Glutamatergic neuron (in vitro differentiated cells): ENCODE results near the gene MCM5. TPM values are rescaled to one million over a fixed set of nuclear protein-coding genes. Genes with fewer than 3 reads are reported as not detected.

Source experiments
- DNase-seq: peaks from one replicate; pipeline ENCODE4 v3.0.0; 2022
- H3K27ac Mint-ChIP-seq: one replicate; pipeline ENCODE4 v1.8.0; 2020; ENCODE audit warnings: mild to moderate bottlenecking, mixed read lengths, inconsistent platforms; ENCODE audit not compliant: unreplicated experiment
- H3K27me3 Mint-ChIP-seq: one replicate; pipeline ENCODE4 v1.8.0; 2020; ENCODE audit warnings: mild to moderate bottlenecking, moderate library complexity, mixed read lengths, inconsistent platforms; ENCODE audit not compliant: unreplicated experiment
- H3K36me3 Mint-ChIP-seq: one replicate; pipeline ENCODE4 v1.8.0; 2020; ENCODE audit warnings: mild to moderate bottlenecking, mixed read lengths, inconsistent platforms; ENCODE audit not compliant: unreplicated experiment
- H3K4me1 Mint-ChIP-seq: one replicate; pipeline ENCODE4 v1.8.0; 2020; ENCODE audit warnings: mild to moderate bottlenecking, low read depth, mixed read lengths, inconsistent platforms; ENCODE audit not compliant: unreplicated experiment
- H3K4me3 Mint-ChIP-seq: one replicate; pipeline ENCODE4 v1.8.0; 2020; ENCODE audit warnings: mild to moderate bottlenecking, mixed read lengths, inconsistent platforms; ENCODE audit not compliant: unreplicated experiment
- H3K9me3 Mint-ChIP-seq: one replicate; pipeline ENCODE4 v1.8.0; 2020; ENCODE audit warnings: mild to moderate bottlenecking, moderate library complexity, mixed read lengths, inconsistent platforms; ENCODE audit not compliant: unreplicated experiment
- CTCF ChIP-seq: fragments of 200-600 bp; sonication (generic); IDR thresholded peaks from one replicate; pipeline ENCODE4 v1.5.0; 2021; ENCODE audit not compliant: partially characterized antibody, unreplicated experiment
- total RNA-seq: library from RNA; stranded (reverse); fragmentation: NEBNext Ultra II Directional; extraction: Animal tissue kit (Norgen Biotek cat#: 25700); gene quantifications from one replicate; pipeline ENCODE4 v1.2.1, GENCODE V29; 2021; ENCODE audit not compliant: unreplicated experiment

Gene MCM5
- total RNA-seq, 1 donor from 2014 or later = 28.3 TPM

DNA sequence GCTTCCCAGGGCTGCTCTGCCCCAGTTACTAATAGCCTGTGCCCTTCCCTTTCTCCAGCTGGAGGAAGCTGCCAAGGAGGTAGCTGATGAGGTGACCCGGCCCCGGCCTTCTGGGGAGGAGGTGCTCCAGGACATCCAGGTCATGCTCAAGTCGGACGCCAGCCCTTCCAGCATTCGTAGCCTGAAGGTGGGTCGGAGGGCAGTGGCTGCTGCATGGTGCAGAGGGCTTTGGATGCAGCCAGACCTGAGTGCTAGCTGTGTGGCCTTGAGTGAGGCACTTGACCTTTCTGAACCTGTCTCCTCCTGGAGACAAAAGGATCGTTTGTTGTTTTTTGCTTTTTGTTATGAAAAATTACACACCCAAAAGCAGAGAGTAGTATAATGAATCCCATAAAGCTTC is 3.4 kb downstream of the MCM5 start:
- no peak overlapping the region for H3K27ac Mint-ChIP-seq
- no peak for DNase-seq
- H3K27me3 Mint-ChIP-seq = peaks cover 8% of the 10 kb centered on the region
- peaks cover 4% of the 10 kb centered on the region for H3K36me3 Mint-ChIP-seq
- H3K4me1 Mint-ChIP-seq = no peaks in the 10 kb centered on the region
- peaks cover 3% of the 10 kb centered on the region for H3K9me3 Mint-ChIP-seq
- TF ChIP-seq CTCF = no peak
- no peak overlapping the region for H3K4me3 Mint-ChIP-seq

- H3K27me3 Mint-ChIP-seq = peaks cover 8% of the 10 kb centered on the region
- H3K27ac Mint-ChIP-seq = no peak overlapping the region
- DNase-seq = no peak
- H3K4me3 Mint-ChIP-seq = no peak overlapping the region
- H3K9me3 Mint-ChIP-seq = peaks cover 3% of the 10 kb centered on the region
- TF ChIP-seq CTCF = no peak
- H3K4me1 Mint-ChIP-seq = no peaks in the 10 kb centered on the region
- H3K36me3 Mint-ChIP-seq = peaks cover 4% of the 10 kb centered on the region
Measured at GRCh38 chr22:35404176-35404575, 4.2 kb downstream of the MCM5 start.

DNA sequence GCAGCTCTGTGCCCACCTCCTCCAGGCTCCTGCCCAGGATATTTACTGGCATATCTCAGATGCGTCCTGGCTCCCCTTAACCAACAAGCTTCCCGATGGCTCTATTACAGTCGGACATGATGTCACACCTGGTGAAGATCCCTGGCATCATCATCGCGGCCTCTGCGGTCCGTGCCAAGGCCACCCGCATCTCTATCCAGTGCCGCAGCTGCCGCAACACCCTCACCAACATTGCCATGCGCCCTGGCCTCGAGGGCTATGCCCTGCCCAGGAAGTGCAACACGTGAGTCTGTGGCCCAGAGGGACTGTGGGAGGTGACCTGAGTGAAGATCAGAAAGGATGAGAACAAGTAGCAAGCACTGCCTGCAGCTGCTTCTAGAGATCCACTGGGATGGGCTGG is 6.5 kb downstream of the MCM5 start:
- TF ChIP-seq CTCF = no peak
- H3K4me1 Mint-ChIP-seq = no peaks in the 10 kb centered on the region
- peaks cover 4% of the 10 kb centered on the region for H3K9me3 Mint-ChIP-seq
- no peak for DNase-seq
- no peak overlapping the region for H3K27ac Mint-ChIP-seq
- H3K36me3 Mint-ChIP-seq = peaks cover 4% of the 10 kb centered on the region
- no peak overlapping the region for H3K4me3 Mint-ChIP-seq
- peaks cover 5% of the 10 kb centered on the region for H3K27me3 Mint-ChIP-seq

GRCh38 chr22:35407362-35407761 is 7.4 kb downstream of the MCM5 start:
- peaks cover 4% of the 10 kb centered on the region for H3K36me3 Mint-ChIP-seq
- H3K4me1 Mint-ChIP-seq = no peaks in the 10 kb centered on the region
- no peak overlapping the region for H3K27ac Mint-ChIP-seq
- no peak for DNase-seq
- peaks cover 5% of the 10 kb centered on the region for H3K27me3 Mint-ChIP-seq
- TF ChIP-seq CTCF = no peak
- peaks cover 4% of the 10 kb centered on the region for H3K9me3 Mint-ChIP-seq
- H3K4me3 Mint-ChIP-seq = no peak overlapping the region

DNA sequence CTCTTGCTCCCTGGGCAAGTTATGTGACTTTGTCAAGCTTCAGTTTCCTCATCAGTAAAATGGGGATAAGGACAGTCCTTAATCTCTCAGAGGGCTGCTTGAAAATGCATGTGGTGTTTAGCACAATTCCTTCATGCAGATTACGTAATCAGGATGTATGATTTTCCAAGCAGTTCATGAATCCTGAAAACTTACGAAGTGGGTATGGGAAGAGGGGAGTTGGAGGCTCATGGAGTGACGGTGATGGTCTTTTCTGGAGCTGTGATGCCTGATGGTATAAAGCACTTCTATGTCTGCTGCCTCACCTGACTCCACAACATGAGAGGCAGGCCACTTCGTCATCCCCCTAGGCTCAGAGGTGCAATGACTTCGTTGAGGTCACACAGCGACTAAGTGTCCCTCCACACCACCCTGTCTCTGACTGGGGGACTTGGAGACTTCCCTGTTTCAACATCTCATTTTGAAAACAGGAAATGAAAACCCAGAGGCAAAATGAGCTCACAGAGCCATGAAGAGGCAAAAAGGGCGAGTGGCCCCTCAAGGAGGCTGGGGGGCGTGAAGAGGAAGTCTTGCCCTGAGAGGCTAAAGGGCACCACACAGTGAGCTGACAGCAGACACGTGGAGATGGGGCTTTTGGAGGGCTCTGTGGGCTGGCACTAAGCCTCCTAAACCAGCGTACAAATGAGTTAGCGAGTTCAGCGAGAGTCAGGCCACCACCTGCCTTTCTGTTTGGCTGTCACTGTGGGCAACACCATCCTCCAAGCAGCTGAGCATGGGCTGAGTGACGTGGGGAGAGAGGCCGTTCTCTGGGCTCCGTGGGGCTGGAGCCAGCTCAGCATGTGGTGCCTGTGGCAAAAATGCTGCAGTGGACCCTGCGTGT is 10.1 kb downstream of the MCM5 start:
- Mint-ChIP-seq H3K4me3 (no peak overlapping the region), H3K27me3 (peaks cover 5% of the 10 kb centered on the region), H3K27ac (no peak overlapping the region), H3K36me3 (peaks cover 4% of the 10 kb centered on the region), H3K4me1 (no peaks in the 10 kb centered on the region), H3K9me3 (peaks cover 4% of the 10 kb centered on the region)
- no peak for TF ChIP-seq CTCF
- no peak for DNase-seq
